Choroid plexus epithelial cell (primary cell): ENCODE results near the gene WWOX.
"Not testable (repeated sequence)": the region's sequence is repeated elsewhere in the genome, so short reads cannot be mapped to it uniquely, and the experiment has no call there.

Experiments
- DNase-seq: peaks from one replicate; pipeline ENCODE4 v3.0.0-alpha.2; 2010; ENCODE audit warnings: low read depth
- H3K4me3 ChIP-seq: 2 replicates; pipeline ENCODE4 v1.5.1; 2011; ENCODE audit warnings: low read depth, mild to moderate bottlenecking, control low read depth, low read length, moderate library complexity
- CTCF ChIP-seq: conservative IDR thresholded peaks from 2 replicates; pipeline ENCODE4 v1.5.1; 2011; ENCODE audit warnings: low read depth, mild to moderate bottlenecking, control low read depth, inconsistent platforms, low read length, moderate library complexity

Gene WWOX

GRCh38 chr16:79248351-79248750 lies 1148.9 kb downstream of the WWOX start:
- TF ChIP-seq CTCF: no peak
- DNase-seq: no peak

GRCh38 chr16:79250502-79251098 lies 1151.1 kb downstream of the WWOX start:
- no peak for TF ChIP-seq CTCF
- H3K4me3 ChIP-seq: no peak overlapping the region
- no peak for DNase-seq

More at GRCh38 chr16:79248351-79248750, 1148.9 kb downstream of the WWOX start:
- H3K4me3 ChIP-seq: no peak overlapping the region

GRCh38 chr16:79253100-79253631 lies 1153.7 kb downstream of the WWOX start:
- H3K4me3 ChIP-seq: no peak overlapping the region
- no peak for DNase-seq
- no peak for TF ChIP-seq CTCF

GRCh38 chr16:79257953-79258490 lies 1158.6 kb downstream of the WWOX start:
- DNase-seq: no peak
- TF ChIP-seq CTCF: no peak
- H3K4me3 ChIP-seq: no peak overlapping the region

GRCh38 chr16:79260890-79261289 lies 1161.4 kb downstream of the WWOX start:
- DNase-seq, H3K4me3 ChIP-seq: not testable (repeated sequence)

GRCh38 chr16:79261481-79261940 lies 1162.1 kb downstream of the WWOX start:
- no peak for DNase-seq
- TF ChIP-seq CTCF: no peak
- no peak overlapping the region for H3K4me3 ChIP-seq

- no peak overlapping the region for H3K4me3 ChIP-seq
- DNase-seq: no peak
- TF ChIP-seq CTCF: no peak
Measured at GRCh38 chr16:79261944-79262552, 1162.6 kb downstream of the WWOX start.
